GM18858 (cell line): ENCODE data around the gene MEP1A.
"Not testable (repeated sequence)": the region's sequence is repeated elsewhere in the genome, so short reads cannot be mapped to it uniquely, and the experiment has no call there.

Experiments used
- ATAC-seq: cut with Tn5 transposase; IDR thresholded peaks from one replicate; pipeline ENCODE4 v1.9.1; 2021; ENCODE audit not compliant: unreplicated experiment

MEP1A gene

DNA sequence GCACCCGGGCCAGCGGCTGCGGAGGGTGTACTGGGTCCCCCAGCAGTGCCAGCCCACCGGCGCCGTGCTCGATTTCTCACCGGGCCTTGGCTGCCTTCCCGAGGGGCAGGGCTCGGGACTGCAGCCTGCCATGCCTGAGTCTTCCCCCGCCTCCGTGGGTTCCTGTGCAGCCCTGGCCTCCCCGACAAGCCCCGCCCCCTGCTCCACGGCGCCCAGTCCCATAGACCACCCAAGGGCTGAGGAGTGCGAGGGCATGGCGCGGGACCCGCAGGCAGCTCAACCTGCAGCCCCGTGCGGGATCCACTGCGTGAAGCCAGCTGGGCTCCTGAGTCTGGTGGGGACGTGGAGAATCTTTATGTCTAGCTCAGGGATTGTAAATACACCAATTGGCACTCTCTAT is 18.5 kb upstream of the MEP1A start:
- not testable (repeated sequence) for ATAC-seq

DNA sequence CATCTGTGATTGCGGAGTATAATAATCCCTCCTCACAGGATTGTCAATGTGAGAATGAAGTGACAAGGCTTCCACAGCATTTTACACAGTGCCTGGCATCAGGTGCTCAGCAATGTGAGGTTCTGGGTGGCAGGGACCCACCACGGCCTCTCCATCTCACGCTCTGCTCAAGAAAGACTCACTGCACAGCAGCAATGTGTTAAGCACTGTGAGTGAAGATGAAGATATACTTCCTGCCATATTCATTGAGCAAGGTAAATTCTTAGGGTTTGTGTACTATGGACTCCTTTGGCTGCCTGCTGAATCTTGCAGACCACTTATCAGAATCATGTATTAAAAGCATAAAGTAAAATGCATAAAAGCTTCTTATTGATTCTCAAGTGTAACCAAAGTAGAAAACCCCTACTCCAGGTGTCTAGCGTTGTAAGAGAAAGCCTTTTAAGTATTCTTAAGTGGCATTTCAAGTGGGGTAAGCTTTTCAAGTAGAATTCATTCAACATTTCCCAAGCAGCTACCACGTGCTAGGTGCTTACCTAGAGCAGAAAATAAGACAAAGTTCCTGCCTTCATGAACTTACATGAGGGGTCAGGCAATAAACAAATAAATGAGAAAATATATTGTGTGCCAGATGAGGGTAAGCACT is 17.0 kb upstream of the MEP1A start:
- ATAC-seq = no peak

DNA sequence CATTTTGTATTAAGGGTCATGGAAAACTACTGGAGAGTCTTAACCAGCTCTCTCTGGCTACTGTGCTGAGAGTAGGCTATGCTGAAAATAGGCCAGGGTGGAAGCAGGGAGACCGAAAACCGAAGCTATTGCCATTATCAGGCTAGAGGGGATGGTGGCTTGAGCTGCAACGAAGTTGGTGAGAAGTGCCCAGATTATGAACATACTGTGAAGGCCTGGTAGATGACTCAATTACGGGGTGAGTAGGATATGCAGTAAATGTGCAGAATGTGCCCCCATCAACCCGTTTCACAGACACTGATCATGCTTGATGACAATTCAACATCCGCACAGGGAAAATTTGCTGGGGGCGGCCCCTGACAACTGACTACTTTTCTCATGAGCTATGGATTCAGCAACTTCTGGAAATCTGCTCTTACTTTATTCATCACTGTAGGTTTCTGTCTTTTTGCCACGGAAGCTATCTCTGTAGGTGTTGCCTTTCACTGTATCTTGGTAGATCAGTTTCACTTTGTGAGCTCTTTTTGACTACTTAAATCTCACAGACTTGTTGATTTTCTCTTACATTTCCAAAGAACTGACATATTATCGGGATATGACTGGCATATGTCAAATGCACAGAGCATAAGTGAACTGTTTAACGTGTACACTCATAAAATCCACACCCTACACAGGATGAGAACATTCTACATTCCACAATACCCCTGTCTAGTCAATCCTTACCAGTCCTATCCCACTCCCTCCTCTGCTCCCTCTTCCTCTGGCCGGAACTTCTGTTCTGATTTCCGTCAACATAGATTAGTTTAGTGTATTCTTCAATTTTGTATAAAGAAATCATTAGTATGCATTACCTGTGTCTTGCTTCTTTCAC is 15.5 kb upstream of the MEP1A start:
- ATAC-seq = no peak

DNA sequence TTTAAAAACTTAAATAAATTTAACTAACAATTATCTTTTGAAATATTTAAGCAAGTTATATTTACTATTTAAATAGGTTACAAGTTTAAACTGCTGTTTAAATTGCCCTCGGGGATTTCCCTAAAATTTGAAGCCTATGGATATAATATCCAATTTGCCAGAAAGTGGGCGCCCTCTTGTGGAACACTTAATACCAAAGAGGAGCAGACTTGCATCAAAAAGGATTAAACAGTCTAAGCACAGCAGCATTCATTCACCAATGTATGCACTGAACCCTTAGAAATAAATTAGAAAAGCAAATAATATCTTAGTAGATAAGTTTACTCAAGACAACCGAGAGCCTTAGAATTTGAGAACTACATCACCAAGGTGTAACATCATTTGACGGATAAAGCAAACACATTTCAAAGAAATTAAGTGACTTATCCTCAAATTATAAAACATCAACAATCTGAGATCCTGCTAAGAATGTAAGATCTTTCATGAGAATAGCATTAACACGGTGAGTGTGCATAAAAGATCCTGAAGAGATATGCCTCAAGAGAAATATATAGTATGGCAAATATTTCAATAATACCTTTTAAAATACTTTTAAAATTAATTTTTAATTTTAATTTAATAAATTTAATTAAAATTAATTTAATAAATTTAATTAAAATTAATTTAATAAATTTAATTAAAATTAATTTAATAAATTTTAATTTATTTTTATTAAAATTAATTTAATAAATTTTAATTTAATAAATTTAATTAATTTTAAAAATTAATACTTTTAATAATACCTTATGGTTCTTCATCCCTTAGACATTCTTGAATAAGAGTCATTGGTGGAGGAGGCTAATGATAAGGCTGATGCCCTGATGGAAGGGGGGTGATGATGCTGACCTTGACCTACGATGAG is 11.5 kb upstream of the MEP1A start:
- ATAC-seq = no peak

DNA sequence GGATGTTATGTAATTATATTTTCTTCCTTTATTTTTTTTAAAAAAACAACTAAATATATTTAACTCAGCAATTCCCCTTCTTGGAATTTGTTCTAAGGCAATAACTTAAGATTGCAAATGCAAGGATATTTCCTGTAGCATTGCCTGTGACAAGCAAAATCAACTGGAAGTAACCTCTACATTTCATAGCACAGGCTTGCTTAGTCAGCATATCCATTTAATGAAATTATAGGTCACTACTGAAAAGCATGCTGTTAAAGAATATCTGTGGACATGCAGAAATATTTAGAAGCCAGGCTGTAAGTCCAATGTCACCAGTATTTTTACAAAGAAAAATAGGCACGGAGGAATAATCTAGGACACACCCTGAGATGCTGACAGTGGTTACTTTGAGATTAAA is 8.7 kb upstream of the MEP1A start:
- ATAC-seq = no peak

DNA sequence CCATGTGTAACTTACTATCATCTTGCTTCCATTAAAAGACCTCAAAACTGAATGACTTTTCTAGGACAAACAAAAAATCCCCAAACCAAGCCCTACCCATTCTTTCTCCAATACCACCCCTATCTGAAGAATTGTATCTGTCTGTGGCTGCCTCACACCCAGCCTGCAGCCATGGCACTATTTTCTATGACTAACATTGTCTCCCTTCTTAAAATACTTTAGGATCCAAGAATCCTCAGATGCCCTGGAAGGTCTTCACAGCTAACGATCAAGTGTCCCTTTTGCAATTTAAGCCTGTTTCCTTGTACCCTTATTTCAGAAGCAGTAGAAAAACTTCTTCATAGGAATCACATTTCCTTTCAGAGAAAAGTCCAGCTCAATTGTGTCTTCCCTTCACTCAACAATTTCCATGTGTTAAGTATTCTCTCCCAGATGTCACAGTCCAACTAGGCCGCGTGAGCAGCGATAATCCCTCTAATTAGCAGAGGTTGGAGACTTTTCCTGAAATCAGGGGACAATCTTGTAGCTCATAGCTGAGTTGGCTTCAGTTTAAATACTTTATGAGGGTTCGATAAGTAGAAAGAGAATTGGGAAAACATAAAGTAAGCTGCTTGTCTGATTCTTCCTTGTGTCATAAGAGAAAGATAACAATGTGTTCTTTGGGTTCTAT is 5.2 kb upstream of the MEP1A start:
- no peak for ATAC-seq

DNA sequence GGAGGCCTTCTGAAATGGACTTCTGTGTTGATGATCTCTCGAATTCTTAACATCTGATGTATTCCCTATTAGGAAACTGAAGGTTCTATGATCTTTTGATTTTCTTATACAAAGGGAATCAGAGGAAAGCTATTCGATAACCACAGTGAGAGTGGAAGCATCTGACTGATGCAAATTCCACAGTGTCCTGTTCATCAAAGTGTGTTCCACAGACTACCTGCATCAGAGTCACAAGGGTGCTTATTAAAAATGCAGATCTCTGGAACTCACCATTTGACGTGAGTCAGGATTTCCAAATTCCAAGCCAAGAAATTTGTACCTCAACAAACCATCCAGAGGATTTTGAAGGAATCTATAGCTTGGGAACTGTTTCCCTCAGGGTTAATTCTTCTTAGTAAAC is 4.4 kb upstream of the MEP1A start:
- no peak for ATAC-seq

DNA sequence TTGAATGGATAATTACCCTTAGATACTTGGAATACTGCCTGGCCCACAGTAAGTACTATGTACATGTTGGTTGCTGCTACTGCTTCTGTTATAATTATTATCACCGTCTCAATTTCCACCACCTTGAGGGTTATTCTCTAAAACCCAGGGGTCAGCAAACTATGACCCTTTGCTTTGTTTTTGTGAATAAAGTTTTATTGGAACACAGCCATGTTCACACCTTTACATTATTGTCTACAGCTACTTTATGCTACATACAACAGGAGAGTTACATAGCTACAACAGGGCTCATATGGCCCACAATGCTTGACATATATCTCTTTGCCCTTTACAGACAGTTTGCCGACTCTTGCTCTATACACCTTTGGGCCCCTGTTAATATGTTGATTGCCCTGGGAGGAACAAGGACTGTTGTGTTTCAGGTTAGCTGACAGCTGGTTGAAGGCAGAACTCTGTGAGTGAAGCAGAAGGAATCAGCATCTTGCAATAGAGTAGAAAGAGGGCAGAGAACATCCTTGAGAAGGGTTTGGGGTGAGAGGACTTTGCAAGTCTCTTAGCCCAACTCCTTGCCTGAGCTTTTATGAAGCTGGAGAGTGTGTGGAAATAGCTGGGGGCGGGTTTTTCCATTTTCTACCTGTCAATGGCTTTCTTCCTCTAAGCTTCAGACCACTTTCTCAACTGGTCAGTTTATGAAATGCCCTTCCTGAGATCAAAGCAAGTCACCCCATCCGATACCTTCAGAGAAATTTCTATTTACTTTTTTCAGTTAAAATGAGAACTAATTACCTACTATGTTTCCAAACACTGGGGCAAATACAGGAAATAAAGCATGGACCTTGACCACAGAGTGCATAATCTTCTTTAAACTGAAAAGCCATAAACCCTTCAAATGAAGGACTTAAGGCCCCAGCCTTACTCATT is 3.5 kb upstream of the MEP1A start:
- ATAC-seq = no peak

DNA sequence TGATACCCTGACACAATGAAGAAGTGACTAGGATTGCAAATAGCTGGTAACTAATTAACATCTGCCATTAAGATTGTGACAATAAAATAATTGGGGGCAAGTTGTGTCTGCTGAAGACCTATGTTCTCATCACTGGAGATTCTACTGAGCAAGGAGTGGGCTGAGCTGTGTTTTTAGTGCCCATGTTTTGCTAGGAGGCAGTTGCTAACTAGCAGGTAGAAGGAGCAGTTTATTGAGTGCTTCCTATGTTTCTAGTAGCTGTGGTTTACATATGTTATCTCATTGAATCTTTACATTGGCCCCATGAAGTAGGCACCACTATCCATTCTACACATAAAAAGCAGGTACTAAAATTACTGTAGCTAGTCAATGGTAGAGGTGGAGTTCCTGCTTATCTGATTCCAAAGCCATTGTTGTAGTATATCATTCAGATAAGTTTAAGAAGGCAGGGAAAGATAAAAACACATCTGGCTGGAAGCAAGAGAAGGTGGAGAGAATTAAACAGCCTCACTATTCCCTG is 2.8 kb upstream of the MEP1A start:
- ATAC-seq = no peak

DNA sequence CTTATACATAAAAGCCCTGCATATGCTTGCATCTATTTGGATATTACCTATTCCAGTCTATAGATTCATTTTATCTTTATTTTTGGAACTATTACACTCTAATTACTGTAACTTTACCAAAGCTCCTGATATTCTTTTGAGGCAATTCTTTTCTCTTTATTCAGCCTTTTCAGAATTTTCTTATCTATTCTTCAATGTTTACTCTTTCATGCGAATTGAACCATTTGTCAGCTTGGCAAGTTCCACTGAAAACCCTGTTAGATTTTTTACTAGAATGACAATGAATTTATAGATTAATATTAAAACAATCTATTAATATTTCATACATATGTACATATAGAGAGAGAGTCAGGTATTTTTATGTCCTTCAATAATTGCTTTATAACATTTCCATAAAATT is 554 bp upstream of the MEP1A start:
- ATAC-seq = no peak

DNA sequence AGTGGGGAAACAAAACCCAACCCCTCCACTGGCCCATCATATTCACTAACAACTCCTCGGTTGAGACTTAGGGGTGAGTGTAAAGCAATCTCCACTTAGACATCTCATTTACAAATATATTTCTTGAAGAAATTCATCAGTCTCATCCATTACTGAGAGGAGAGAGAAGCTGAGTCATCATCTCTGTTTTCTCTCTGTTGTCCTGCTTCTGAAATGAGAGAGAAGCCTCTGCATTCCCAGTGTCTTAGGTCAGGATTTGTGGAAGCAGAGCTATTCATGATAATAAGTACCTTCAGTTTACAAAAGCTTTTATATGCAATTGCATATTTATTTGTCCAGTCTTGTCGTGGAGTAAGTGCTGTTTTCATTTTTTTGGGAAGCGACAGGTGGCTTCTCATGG is 879 bp downstream of the MEP1A start:
- ATAC-seq = no peak

DNA sequence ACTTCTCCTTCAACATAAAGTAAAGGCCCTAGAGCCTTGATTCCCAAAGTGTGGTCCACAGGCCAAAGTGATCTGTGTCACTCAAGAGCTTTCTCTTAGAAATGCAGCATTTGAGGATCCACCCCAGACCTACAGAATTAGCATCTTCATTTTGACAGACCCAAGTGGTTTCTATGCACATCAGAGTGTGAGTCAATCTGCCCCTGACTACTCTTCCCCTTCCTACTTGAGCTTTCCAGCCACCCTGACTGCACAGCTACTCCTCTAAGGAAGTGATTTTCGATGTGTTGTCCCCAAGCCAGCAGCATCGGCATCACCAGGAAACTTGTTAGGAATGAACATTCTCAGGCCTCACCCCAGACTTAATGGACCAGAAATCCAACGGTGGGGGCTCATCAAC is 2.6 kb downstream of the MEP1A start:
- no peak for ATAC-seq

DNA sequence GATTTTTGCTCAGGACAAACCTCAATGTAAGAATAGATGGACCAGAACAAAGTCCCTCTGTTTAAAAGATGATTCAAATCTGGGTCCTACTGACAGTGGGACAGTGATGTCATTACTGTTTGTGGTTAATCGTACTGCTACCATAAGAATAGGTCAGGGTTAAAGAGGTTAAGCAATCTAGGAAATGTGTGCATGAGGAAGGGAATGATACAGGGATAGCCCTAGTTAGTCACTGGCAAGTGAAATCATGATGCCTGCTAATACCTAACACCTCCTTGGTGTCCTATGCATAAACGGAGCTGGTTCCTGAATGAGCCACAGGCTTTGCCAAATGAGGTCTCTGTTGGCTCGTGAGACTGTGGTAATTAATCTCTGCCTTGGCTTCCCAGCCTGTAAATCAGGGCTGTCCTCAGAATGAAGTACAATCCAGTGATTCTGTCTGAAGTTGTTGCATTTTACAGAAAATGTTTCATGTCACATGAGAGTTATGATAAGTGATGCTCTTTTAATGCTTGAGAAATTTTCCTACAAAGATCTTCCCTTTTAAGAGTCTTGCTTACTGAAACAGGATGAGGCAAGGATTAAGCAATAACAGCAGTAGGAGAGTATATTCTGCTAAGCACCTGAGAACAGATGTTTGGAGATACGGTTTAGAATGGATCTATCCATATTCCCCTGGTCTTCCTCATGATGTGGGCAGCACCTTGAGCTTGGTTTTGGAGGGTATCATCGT is 3.8 kb downstream of the MEP1A start:
- no peak for ATAC-seq

DNA sequence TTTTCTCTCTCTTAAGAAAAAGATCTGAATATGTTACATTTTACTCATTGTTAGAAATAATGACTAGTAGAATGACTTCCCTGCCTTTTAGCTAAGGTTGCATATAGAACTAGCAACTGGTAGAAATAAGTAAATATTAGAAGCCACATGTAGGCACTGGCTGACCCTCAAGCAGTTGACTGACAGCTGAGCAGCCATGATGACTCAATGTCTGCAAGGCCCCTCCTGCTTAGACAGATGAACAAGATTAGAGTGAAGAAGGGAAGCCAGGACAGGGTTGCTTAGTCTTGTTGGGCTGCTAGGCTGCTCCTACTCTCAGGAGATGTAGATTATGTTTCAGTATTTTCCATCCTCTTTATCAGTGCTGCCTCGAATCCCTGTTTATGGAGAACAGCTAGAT is 6.5 kb downstream of the MEP1A start:
- no peak for ATAC-seq

DNA sequence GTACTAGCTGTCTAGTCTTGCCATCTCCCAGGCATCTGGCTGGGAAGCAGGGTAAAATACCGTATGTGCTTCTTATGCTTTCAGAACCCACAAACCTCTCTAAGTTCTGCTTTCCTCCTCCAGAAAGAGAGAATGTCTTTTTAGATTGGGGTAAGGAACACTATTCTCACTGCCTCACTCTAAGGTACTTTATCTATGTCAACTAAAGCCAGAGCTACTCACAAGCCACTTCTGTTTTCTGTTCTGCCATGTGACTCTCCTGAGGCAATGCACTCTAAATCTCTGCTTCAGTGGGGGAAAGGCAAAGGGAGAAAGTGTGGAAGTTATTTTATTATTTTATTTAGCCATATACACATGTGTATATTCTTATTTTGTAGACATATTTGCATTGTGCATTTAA is 15.6 kb downstream of the MEP1A start:
- ATAC-seq = no peak

DNA sequence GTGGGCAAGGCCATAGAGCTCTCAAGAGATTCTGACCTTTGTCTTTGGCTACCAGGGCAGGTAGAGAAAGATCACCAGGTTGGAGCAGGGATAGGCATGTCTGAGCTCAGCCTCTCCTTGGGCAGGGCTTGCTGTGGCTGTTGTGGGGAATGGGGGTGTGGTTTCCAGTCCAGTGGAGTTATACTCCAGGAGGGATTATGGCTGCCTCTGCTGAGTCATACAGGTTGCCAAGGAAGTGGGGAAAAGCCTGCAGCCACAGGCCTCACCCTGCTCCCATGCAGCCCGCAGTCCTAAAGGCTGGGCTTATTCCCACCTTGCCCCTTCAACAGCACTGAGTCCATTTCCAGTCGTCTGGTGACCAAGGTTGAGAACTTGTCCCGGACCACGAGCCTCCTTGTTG is 21.9 kb downstream of the MEP1A start:
- no peak for ATAC-seq

DNA sequence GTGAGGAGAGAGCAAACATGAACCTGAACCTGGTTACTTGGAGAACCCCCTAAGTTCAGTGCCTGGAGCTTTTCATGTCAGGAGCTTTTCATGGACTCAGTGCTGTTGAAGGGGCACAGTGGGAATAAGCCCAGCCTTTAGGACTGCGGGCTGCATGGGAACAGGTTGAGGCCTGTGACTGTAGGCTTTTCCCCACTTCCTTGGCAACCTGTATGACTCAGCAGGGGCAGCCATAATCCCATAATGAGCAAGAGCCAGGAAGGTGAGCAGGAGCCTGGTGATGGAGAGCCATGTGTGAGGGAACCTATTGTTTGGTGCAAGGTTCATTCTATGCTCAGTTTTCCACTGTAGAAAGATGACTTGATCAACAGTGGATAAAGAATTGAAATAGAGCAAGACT is 23.4 kb downstream of the MEP1A start:
- no peak for ATAC-seq

DNA sequence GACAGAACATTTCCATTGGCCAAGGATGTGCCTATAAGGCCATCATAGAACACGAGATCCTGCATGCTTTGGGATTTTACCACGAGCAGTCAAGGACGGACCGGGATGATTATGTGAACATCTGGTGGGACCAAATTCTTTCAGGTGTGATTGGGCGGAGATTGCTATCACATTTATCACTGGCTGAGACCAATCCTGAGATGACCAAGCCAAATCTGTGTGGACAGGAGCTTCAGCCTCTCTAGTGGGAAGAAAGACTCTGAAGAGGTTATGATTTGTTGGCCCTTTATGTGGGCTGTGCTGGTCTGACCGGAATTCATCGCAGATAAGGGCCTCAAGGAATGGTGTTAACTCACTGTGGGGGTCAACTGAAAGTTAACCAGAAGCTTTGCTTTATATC is 26.4 kb downstream of the MEP1A start:
- no peak for ATAC-seq

DNA sequence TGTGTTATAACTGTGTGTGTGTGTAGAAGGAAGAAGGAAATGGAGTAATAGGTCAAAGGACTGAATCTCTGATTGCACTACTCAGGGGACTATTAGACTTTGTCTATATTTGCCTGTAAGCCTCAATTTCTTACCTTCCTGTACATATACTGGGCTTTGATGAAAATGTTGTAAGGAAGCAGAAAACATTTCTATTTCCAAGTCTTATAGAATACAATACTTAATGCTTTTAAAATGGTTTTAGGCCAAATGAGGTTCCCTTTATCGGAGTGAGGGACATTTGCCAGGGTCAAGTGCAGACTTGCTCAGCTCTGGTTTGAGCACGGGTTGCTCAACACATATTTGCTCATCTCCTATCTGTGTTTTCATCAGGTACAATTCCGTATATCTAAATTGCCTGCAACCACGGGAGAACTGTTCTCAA is 28.3 kb downstream of the MEP1A start:
- no peak for ATAC-seq
